CD4-positive, alpha-beta T cell treated with Interleukin-6 for 4 hours (primary cell): ENCODE data around the gene BACE1.
A peak's percentile ranks its signal among the peaks of the same experiment; 100 is the strongest.
"Not testable (repeated sequence)": the region's sequence is repeated elsewhere in the genome, so short reads cannot be mapped to it uniquely, and the experiment has no call there.

ENCODE experiments used
- DNase-seq: peaks from one replicate; pipeline ENCODE4 v3.0.0-alpha.2; 2020; ENCODE audit warnings: mixed read lengths

The BACE1 gene

GRCh38 chr11:117316197-117316961, at the start of gene BACE1:
TSS of gene BACE1 (minus strand) at chr11:117316256. CDS start at chr11:117315795, 461 bp downstream.
- DNase-seq = no peak

DNA sequence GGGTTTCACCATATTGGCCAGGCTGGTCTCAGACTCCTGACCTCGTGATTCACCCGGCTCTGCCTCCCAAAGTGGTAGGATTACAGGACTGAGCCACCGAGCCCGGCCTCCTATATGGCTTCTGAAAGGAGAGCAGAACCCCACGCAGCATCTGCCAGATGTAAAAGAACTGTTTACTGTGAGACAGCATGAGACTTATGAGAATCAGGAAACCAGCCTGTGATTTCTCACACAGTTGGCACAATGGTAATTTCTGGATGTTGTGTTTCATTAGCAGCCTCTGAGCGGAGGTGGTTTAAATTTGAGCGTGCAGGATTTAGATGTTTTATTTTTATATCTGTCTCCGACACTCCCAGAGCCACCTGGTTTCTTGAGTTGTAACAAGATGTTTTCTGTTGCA, 45.4 kb upstream of the BACE1 start:
- DNase-seq = no peak

DNA sequence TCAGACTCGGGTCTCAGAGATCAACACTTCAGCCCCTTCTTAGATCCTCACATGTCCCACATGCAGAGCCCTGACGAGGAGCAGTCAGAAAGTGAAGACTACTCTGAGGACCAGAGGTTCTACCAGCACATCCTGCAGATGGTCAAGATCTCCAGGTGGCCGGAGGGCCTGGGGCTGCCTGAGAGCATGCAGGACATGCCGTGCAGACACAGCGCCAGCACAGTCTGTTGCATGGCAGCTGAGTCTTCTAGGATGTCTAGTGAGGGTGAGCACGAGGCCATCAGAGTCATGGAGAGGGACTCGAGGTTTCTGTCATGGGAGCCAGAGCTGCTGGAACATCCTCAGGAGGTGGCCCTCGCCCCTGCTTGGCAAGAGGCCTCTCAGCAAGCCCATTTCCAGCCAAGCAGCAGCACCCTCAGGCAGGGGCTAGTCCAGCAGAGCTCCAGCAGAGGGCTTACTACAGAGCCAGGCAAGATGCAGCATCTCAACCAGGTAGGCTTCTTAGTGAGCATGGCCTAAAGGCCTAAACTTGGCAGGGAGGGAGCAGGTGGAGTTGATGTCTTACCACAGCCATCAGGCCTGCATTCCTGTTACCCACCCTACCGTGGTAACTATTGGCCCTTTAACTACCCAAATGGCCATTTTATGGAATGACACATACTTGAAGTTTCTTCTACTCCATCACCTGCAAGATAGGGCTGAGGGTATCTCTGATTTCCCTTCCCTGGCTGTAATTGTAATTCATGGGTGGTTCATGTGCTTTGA, 40.3 kb upstream of the BACE1 start:
- no peak for DNase-seq

- no peak for DNase-seq
These were observed 38.5 kb upstream of the BACE1 start for GRCh38 chr11:117354550-117354949.

- DNase-seq = no peak
These were observed 29.0 kb upstream of the BACE1 start for GRCh38 chr11:117345039-117345438.

DNA sequence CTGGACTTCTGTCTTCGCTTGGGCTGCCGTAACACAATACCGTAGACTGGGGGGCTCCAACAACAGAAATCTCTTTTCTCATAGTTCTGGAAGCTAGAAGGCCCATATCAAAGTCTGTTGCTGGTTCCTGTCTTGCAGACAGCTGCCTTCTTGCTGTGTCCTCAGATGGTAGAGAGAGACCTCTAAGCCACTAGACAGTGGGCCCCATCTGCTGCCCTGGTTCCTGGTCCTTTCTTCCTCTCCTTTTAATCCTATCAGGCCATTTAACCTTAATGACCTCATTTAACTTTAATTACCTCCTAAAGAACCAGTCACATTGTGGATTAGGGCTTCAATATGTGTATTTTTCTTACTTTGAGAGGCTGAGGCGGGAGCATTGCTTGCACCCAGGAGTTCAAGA, 21.0 kb upstream of the BACE1 start:
- DNase-seq = no peak

DNA sequence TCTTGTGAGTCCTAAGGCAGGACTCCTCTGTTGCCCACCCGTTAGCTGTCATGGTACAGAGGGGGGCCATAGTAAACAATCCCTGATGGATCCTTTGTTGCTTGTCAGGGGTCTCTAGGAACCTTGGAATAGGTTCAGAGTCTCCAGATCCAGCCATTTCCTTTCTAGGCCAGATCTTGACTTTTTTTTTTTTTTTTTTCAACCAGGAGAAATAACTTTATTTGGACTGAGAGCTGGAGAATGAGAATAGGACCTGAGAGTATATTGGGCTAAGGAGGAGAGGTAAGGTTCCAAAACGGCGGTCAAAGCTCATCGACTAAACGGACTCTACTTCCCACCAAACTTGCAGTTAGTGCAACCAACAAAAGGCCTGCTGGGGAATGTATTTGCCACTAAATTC, 19.3 kb upstream of the BACE1 start:
- DNase-seq = no peak

DNA sequence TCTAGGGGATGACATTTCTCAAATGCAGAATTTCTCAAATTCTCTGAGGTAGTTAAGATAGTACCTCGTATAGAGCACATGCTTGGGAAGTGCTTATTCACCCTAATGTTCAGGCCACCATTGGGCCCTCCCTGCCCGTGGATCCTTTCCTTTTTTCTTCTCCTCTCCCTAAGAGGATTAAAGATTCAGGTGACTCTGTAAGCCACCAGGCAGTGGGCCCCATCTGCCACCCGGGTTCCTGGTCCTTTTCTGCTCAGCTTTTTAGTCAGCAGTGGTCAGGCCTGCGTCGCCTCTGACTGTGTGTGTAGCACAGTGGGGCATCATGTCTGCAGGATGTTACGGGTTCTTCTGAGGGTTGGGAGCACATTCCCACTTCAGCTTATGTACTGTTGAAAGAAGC, 18.8 kb upstream of the BACE1 start:
- DNase-seq = no peak

DNA sequence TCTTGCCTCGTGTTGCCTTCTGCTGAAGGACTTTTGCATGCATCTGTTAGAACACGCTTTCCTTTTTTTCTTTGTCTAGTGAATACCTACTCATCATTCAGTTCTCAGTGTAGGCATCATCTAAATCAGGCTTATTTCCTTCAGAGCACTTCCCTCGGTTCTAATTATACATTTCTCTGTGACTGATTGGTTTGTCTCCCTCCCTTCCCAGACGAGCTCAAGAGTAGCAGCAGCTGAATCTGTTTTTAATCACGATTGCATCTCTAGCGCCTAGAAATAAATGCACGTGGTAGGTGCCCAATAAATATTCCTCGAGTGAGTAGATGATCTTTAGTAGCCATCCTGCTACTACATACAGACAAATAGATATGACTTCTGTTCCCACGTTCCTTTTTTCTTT, 17.9 kb upstream of the BACE1 start:
- no peak for DNase-seq

- DNase-seq = no peak
These were observed 16.8 kb upstream of the BACE1 start for GRCh38 chr11:117332843-117333242.

GRCh38 chr11:117328375-117329010, 12.4 kb upstream of the BACE1 start:
- DNase-seq = no peak

DNA sequence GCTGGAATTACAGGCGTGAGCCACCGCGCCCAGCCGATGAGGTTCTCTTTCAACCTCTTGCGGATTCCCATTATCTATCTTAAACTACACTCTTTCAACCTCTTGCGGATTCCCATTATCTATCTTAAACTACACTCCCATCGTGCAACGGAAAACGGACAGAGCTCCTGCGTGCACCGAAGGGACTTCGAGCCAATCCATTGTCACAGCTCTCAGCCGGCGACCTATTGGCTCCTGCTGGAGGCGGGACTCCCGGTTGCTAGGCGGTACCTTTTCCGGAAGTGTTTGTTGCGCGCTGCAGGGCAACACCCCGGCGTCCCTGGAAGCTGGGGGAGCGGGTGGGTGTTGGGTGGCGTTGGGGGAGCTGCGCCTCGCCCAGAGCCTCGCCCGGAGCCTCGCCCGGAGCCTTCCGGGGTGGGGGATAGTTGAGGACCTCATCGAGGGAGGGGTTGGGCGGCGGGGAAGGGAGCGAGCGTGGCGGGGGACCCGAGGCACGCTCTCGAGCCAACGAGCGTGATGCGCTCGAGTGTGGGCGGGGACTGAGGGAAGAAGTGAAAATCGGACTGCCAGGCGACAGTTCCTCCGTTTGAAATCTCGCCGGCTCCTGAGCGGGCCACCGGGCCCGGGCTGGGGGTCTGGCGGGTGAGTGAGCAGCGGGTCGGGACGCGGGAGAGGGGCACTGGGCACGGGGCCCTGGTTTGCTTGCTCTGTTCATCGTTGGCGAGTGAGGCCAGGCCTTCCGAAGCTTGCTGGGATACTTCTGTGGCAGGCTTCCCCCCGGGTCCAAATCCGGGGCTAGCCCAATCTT, 11.7 kb upstream of the BACE1 start, which contains the start of gene CEP164:
Gene CEP164 (plus strand): TSS at position 288 of the 808 bp plus-strand sequence. CDS start 10,733 bp downstream, outside the sequence.
- DNase-seq = peak; percentile 96

DNA sequence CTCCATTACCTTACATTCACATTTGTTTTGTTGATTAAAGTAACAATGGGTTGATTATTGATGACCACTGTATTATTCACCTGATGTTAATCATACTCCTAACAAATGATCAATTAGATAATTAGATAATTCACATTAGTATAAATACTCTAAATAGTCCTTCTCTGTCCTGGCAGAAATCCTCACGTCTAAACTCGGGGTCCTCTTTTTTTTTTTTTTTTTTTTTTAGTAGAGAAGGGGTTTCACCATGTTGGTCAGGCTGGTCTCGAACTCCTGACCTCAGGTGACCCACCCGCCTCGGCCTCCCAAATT, 11.2 kb upstream of the BACE1 start:
- DNase-seq = not testable (repeated sequence)

- no peak for DNase-seq
These were observed 3.3 kb upstream of the BACE1 start for GRCh38 chr11:117319214-117319840.

- no peak for DNase-seq
These were observed 2.7 kb upstream of the BACE1 start for GRCh38 chr11:117318738-117319137.

GRCh38 chr11:117315285-117316196, 515 bp downstream of the BACE1 start:
- DNase-seq = peak; percentile 25

DNA sequence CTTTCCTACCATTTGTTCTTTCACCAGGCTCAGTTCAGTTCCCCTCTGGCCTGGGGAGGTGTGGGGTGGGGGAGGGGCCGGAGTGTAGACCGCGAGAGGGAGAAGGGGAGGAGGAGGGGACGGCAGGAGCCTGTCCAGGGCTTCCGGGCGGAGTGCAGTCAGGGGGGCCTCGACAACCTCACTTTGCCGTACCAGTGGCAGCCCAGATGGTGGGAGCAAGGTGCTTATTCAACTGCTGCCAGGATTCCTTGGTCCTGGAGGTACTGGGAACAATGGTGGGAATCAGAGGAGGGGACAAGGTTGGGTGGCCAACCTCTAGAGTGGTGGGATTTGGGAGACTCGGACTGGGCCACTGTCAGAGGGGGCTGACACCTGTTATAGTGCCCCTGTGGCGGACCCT, 1.2 kb downstream of the BACE1 start:
- DNase-seq = no peak

DNA sequence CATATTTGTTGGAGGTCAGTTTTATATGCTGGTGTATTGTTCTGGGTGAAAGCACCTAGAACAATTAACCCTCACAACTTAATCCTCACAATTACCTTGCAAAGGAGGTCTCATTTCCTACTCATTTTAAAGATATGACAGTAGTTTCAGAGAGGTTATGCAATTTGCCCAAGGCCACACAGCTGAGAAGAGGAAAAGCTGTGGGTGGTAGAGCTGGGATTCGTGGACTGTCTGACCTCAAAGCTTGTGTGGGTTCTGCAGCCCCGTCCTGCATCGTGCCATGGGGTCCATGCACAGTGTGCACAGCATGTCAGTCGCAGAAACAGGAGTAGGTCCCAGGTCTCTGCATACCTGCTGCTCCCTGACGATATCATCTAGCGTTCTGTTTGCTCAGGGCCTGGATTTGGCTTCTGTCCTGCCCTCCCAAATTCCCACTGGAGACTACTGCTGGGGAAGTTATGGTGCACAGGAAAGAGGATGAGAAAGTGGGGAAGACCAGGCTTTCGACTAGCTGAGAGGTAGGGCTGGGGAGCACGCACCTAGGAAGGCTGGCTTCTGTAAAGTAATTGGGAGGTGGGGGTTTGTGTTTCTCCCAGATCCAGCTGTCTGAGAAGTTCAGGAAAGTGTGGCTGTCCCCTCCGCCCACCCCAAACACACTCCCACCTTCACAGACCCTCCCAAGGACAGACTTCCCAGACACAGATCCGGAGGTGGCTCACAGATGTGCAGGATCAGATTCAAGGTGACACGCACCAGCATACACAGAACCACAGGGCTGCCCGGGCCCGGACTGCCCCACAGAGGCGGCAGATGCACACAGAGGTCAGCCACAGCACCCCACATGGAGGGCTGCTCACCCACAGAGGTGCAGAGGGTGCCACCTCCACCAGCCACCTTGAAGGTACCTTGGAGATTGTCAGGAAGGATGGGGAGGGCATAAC, 2.0 kb downstream of the BACE1 start:
- no peak for DNase-seq

GRCh38 chr11:117313091-117313490, 3.0 kb downstream of the BACE1 start:
- no peak for DNase-seq

DNA sequence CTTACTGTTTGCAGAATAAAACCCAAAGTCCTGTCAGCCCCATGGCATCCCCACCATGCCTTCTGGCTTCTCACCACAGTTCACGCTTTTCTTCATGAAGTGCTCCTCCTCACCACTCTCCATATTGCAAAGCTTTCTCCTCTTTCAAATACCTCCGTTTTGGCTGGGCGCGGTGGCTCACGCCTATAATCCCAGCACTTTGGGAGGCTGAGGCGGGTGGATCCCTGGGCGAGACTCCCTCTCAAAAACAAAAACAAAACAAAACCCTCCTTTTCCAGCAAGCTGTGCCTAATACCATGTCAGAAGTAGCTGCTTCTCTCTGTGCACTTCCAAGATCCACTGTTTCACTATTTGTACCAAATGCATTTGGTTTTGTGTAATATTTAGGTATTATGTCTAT, 6.7 kb downstream of the BACE1 start:
- DNase-seq = no peak
